ENCODE data around the gene UST. TPM values are rescaled to one million over a fixed set of nuclear protein-coding genes. Genes with fewer than 3 reads are reported as not detected.

UST gene
- total RNA-seq, 2 experiments from 2014 or later = 1.9 to 3.7 TPM

DNA sequence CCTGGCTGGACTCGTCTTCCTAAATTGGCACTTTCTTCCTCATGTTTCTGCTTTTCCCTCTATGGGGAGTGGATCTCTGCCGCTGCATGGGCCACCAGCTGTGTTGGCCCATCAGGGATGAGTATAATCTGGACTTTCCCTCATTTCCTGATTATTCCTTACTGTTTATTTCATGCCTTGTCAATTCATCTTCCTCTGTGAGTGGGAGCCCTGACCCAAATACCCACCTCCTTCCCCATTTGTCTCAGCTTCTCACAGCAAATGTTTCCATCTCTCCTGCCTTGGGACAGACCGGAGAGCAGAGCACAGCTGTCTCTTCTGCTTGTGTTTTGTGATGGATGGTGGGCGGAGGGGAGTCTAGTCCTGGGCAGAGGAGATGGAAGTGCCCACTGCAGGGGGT, 212.7 kb downstream of the UST start:
- Mint-ChIP-seq H3K36me3 (ENCODE audit: low read depth) (no peaks in the 10 kb centered on the region), H3K27ac (no peak overlapping the region), H3K4me3 (no peak overlapping the region), H3K27me3 (no peaks in the 10 kb centered on the region), H3K4me1 (ENCODE audit: low read depth) (no peaks in the 10 kb centered on the region), H3K9me3 (no peaks in the 10 kb centered on the region)
- Histone ChIP-seq H3K27ac (ENCODE audit: low read depth in 1 of 2, low read length in 2 of 2) (no peak overlapping the region), H3K36me3 (ENCODE audit: insufficient read depth, low read length) (no peaks in the 10 kb centered on the region), H3K27me3 (ENCODE audit: control insufficient read depth in 1 of 2, insufficient read depth in 2 of 2, low read length in 2 of 2) (no peaks in the 10 kb centered on the region), H3K4me1 (ENCODE audit: insufficient read depth, low read length) (no peaks in the 10 kb centered on the region), H3K4me3 (ENCODE audit: low read length) (no peak overlapping the region), H3K9me3 (ENCODE audit: control insufficient read depth in 1 of 2, insufficient read depth in 1 of 2, low read length in 2 of 2) (no peaks in the 10 kb centered on the region)
- ATAC-seq (ENCODE audit: poor library complexity) (no peak), DNase-seq (no peak)
- ChIA-PET CTCF (no interaction called here), POLR2A (no interaction called here)
- TF ChIP-seq, protein P1, sequence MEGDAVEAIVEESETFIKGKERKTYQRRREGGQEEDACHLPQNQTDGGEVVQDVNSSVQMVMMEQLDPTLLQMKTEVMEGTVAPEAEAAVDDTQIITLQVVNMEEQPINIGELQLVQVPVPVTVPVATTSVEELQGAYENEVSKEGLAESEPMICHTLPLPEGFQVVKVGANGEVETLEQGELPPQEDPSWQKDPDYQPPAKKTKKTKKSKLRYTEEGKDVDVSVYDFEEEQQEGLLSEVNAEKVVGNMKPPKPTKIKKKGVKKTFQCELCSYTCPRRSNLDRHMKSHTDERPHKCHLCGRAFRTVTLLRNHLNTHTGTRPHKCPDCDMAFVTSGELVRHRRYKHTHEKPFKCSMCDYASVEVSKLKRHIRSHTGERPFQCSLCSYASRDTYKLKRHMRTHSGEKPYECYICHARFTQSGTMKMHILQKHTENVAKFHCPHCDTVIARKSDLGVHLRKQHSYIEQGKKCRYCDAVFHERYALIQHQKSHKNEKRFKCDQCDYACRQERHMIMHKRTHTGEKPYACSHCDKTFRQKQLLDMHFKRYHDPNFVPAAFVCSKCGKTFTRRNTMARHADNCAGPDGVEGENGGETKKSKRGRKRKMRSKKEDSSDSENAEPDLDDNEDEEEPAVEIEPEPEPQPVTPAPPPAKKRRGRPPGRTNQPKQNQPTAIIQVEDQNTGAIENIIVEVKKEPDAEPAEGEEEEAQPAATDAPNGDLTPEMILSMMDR (IDR thresholded peaks at IDR 0.05) = no peak
- intact Hi-C loops (cut with DNase I, micrococcal nuclease) = no loop called here

DNA sequence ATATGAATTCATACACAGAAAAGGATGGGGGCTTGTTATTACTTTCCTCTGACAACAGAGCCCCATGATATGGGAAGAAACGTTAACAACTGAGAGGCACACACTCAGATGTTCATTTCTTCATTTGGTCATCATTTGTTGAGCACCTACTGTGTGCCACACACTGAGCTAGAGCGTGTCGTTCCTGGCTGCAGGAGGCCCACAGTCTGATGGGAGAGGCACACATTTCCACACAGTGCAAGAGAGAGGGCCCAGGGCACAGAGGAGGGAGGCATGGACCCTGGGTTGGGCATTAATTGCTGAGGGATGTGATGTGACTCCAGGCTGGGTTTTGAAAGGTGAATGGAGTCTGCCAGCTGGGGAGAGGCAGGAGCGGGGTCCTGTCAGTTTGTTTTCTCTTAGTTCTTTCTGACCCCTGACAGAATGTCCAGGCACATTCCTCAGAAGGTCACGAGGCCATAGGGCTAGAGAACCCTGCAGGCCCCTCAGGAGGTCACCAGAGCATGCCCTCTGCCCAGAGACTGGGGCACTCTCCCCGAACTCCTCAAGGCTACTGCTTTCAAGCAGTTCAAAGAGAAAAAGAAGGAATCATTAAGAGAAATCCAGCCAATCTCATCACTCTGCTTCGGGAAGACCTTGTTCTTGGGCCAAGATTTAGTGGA, 216.2 kb downstream of the UST start:
- H3K4me1 ChIP-seq (ENCODE audit: insufficient read depth, low read length) = no peaks in the 10 kb centered on the region
- ChIA-PET POLR2A (no interaction called here), CTCF (no interaction called here)
- H3K4me3 ChIP-seq (ENCODE audit: low read length) = no peak overlapping the region
- H3K27me3 Mint-ChIP-seq = no peaks in the 10 kb centered on the region
- intact Hi-C loops (cut with DNase I, micrococcal nuclease) = no loop called here
- no peaks in the 10 kb centered on the region for H3K9me3 ChIP-seq (ENCODE audit: control insufficient read depth in 1 of 2, insufficient read depth in 1 of 2, low read length in 2 of 2)
- H3K36me3 Mint-ChIP-seq (ENCODE audit: low read depth) = no peaks in the 10 kb centered on the region
- no peak for DNase-seq
- no peak overlapping the region for H3K27ac Mint-ChIP-seq
- H3K27ac ChIP-seq (ENCODE audit: low read depth in 1 of 2, low read length in 2 of 2) = no peak overlapping the region
- H3K9me3 Mint-ChIP-seq = no peaks in the 10 kb centered on the region
- no peaks in the 10 kb centered on the region for H3K27me3 ChIP-seq (ENCODE audit: control insufficient read depth in 1 of 2, insufficient read depth in 2 of 2, low read length in 2 of 2)
- no peaks in the 10 kb centered on the region for H3K36me3 ChIP-seq (ENCODE audit: insufficient read depth, low read length)
- TF ChIP-seq, protein P1 (IDR thresholded peaks at IDR 0.05) = no peak
- no peaks in the 10 kb centered on the region for H3K4me1 Mint-ChIP-seq (ENCODE audit: low read depth)
- no peak for ATAC-seq (ENCODE audit: poor library complexity)
- no peak overlapping the region for H3K4me3 Mint-ChIP-seq

DNA sequence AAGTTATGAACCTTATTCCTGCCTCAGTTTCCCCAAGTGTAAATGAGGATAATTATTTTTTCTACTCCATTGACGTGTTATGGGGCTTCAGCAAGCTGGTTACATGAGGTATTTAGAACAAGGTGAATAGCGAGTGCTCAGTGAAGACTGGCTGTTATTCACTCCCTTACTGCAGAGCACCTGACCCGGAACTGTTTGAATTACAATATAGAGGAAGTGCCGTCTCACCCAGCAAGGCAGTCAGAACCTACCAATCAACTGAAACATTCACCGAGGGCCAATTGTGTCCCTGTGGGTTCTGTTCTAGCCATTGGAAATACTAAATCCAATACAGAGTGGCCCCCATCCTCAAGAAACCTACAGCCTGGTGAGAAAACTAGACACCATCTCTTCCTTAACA, 216.9 kb downstream of the UST start:
- no peaks in the 10 kb centered on the region for H3K9me3 Mint-ChIP-seq
- H3K4me3 Mint-ChIP-seq = no peak overlapping the region
- TF ChIP-seq, protein P1 (IDR thresholded peaks at IDR 0.05) = no peak
- Histone ChIP-seq H3K27me3 (ENCODE audit: control insufficient read depth in 1 of 2, insufficient read depth in 2 of 2, low read length in 2 of 2) (no peaks in the 10 kb centered on the region), H3K27ac (ENCODE audit: low read depth in 1 of 2, low read length in 2 of 2) (no peak overlapping the region), H3K4me3 (ENCODE audit: low read length) (no peak overlapping the region), H3K4me1 (ENCODE audit: insufficient read depth, low read length) (no peaks in the 10 kb centered on the region), H3K9me3 (ENCODE audit: control insufficient read depth in 1 of 2, insufficient read depth in 1 of 2, low read length in 2 of 2) (no peaks in the 10 kb centered on the region), H3K36me3 (ENCODE audit: insufficient read depth, low read length) (no peaks in the 10 kb centered on the region)
- no peak for ATAC-seq (ENCODE audit: poor library complexity)
- intact Hi-C loops (cut with DNase I, micrococcal nuclease) = no loop called here
- no peaks in the 10 kb centered on the region for H3K4me1 Mint-ChIP-seq (ENCODE audit: low read depth)
- H3K27ac Mint-ChIP-seq = no peak overlapping the region
- no peaks in the 10 kb centered on the region for H3K36me3 Mint-ChIP-seq (ENCODE audit: low read depth)
- POLR2A ChIA-PET = no interaction called here
- CTCF ChIA-PET = no interaction called here
- no peak for DNase-seq
- no peaks in the 10 kb centered on the region for H3K27me3 Mint-ChIP-seq

Measured in CD4-positive, alpha-beta T cell (primary cell).